HS-27A (cell line): ENCODE results near the gene HIVEP1.

Experiments used
- DNase-seq: peaks from one replicate; pipeline ENCODE4 v3.0.0-alpha.2; 2012; ENCODE audit warnings: low read depth, missing footprints

The HIVEP1 gene

DNA sequence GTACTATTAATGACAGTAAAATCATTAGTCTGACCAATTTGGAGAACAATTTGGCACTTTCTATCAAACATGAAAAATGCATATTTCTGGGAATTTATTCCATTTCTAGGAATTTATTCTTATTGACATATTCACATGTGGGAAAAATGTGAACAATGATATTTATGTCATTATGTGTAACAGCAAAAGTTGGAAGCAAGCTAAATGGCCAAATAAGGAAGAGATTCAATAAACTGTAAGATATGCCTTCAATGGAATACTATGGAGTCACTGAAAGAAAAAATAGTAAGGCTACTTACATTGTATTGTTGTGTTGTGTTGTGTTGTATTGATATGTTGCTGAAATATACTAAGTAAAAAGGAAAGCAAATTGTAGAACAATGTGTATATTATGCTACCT, 177.5 kb downstream of the HIVEP1 start:
- no peak for DNase-seq

DNA sequence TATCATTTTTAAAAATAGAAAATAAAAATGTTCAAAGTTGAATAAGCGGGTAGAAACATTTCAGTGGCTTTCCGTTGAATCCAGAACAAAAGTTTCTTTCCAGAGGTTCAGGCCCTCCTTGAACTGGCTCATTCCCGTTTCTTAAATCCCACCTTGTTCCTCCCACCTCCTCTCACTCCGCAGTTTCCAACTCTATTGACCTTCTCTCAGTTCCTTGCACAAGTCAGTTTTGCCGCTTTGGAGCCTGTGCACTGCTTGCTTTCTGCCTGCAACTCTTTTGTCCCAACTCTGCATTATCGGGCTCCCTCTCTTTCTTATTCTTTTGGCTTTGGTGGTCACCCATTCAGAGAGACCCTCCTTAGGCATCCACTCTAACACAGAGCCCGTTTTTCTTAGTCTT, 178.1 kb downstream of the HIVEP1 start:
- no peak for DNase-seq

DNA sequence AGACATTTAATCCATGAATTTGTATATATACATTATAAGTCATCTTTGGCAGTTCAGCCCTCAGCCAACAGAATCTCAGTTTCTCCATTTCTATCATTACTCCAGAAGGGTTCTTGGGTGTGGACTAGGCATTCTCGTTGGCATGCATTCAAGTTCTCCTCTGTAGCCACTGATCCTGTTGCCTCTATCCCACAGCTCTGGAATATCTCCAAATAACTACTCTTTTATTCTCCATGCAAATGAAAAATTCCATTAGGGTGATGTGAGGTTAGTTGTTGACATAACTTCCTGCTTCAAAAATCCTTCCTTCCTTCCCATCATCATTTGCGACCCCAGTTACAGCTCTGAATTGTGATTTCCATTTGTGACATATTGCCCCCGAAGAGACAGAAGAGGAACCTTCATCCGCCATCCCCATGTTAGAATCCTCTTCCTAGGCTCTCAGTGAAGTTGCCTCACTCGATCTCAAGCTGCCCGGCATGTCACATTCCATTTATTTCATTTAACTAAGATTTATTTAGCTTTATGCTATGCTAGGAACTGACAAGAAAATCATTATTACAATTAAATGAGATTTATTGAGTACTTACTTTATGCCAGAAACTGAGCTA, 184.3 kb downstream of the HIVEP1 start:
- DNase-seq = peak; percentile 86

DNA sequence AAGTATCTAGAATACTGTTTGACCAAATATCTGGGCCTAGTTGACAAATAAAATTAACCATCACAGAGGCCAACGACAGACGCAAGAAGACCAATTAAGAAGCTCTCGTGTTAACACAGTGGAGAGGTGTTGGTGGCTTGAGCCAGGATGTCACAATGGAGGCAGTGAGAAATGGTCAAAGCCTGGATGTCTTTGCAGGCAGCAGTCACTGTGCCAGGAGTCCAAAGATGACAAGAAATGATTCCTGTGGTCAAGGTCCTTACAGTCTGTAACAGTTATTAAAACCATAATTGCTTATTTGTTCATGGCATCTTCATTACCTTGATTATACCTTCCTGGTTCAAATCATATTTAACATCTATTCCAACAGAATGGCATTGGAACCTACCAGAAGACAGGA, 186.7 kb downstream of the HIVEP1 start:
- DNase-seq = no peak

DNA sequence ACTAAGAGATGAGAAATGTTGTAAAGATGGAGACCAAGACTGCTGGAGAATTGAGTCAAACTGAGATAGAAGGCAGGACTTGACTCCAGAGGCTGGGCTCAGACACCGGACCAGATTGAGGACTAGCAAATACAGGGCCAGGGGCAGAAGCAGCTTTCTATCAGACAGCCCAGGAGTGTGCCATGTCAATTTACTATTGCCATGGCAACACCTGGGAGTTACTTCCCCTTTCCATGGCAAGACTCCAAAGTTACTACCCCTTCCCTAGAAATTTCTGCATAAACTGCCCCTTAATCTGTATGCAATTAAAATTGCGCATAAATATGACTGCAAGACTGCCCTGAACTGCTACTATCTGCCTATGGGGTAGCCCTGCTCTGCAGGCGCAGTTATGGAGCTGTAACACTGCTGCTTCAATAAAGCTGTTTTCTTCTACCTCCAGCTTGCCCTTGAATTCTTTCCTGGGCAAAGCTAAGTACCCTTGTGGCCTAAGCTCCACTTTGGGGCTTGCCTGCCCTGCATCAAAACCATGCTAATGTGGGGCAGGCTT, 188.0 kb downstream of the HIVEP1 start:
- DNase-seq = no peak

- no peak for DNase-seq
Observed at GRCh38 chr6:12200761-12201160, 188.6 kb downstream of the HIVEP1 start.

GRCh38 chr6:12203001-12203400, 190.9 kb downstream of the HIVEP1 start:
- DNase-seq = peak; percentile 95

- DNase-seq = no peak
Observed at GRCh38 chr6:12208190-12208589, 196.1 kb downstream of the HIVEP1 start.

- no peak for DNase-seq
Observed at GRCh38 chr6:12208673-12209072, 196.6 kb downstream of the HIVEP1 start.
